Upper lobe of left lung (tissue), 4 donors: ENCODE measurements around the gene PI4KB.

ENCODE experiments used
- CTCF ChIP-seq, 6 experiments: fragments of 450-650 bp in 4 of 6; fragments of 200-600 bp in 2 of 6; sonication (generic) in 2 of 6; IDR thresholded peaks; one replicate each; pipeline ENCODE4 v1.5.1; 2016 to 2019; ENCODE audit warnings: antibody characterized with exemption in 6 of 6
- POLR2A ChIP-seq, 4 donors: fragments of 450-650 bp; IDR thresholded peaks; one replicate each; pipeline ENCODE4 v1.5.1; 2016 to 2017; ENCODE audit warnings: antibody characterized with exemption in 4 of 4, mild to moderate bottlenecking in 2 of 4
- POLR2AphosphoS5 ChIP-seq, 2 donors: sonication (generic); formaldehyde crosslinking; IDR thresholded peaks; one replicate each; pipeline ENCODE4 v1.5.1; 2017; ENCODE audit warnings: antibody characterized with exemption in 2 of 2

GRCh38 chr1:151324390-151324930 is 2.8 kb downstream of the PI4KB start:
- no peak for TF ChIP-seq POLR2AphosphoS5 (IDR thresholded peaks at IDR 0.05)
- no peak for TF ChIP-seq CTCF (IDR thresholded peaks at IDR 0.05)
- TF ChIP-seq POLR2A (IDR thresholded peaks at IDR 0.05), result no peak
